ENCODE data around the gene KCNG3.

KCNG3 gene

DNA sequence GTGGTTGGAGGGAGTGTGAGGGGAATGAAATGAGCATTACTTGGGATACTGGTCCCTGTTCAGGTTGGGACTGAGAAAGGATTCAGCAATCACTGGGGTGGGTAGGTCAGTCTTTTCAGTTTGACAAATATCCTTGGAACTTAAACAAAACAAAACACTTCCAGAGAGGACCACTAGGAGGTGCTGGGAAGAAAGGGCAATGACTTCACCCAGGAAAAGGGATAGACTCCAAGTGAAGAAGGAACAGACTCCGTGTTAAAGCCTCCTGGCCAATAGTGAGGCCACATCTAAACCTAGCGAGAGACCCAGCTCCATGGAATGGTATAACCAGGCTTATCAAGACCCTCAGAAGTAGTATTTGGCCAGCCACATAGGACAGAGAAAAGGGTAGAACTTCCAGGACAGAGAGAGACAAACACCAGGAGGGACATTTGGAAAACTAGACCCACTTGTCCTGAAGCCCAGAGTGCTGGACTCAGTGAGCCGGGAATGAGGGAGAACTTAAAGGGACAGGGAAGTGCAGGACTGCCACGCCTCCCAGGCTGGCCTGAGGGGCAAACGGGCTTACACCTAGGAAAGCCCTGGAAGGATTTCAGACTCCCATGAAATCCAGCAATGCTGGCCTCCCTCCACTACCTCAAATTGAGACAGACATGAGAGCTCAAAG lies 19.6 kb upstream of the KCNG3 start:
- no peak for DNase-seq (ENCODE audit: low read depth, low spot score)
- Histone ChIP-seq H3K9me3 (ENCODE audit: low read depth, low read length) (no peaks in the 10 kb centered on the region), H3K4me3 (no peak overlapping the region), H3K36me3 (ENCODE audit: insufficient read depth, low read length) (no peaks in the 10 kb centered on the region), H3K27ac (no peak overlapping the region), H3K9ac (ENCODE audit: insufficient read length) (no peak overlapping the region)
- no peak for TF ChIP-seq EZH2 (IDR thresholded peaks at IDR 0.05)
- no peak for TF ChIP-seq FOXP2 (optimal IDR thresholded peaks at IDR 0.05; ENCODE audit: control extremely low read depth, extremely low read length, insufficient read depth)
- no peak for TF ChIP-seq POLR2AphosphoS5 (IDR thresholded peaks at IDR 0.05; ENCODE audit: borderline replicate concordance, low read depth, low read length)

DNA sequence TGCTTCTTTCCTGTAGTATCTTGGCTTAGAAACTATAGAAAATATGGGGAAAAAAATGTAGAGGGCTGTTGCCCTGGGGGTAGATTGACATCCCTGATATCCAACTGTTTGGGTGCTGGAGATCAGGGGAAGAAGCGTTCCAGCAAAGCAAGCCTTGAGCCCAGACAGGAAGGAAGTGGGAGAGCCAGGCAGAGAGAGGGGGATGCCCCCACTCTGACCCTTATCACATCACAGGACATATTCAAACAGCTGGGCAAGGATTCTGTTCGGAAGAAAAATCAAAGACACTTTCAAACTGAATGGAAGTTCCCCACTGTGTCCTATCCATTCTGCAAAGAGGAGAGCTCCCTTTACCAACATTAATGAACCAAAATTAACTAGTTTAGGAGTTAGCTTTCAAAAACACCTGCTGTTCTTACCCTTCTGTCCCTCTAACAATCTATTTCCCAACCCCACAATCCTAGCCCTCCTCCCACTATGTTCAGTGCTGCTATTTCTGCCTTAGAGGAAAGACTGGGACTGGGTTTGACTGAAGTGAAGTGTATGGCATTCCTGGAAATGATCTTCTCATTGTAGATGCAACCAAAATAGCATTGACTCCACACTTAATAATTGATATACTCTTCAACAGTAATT lies 16.9 kb upstream of the KCNG3 start:
- Histone ChIP-seq H3K36me3 (ENCODE audit: insufficient read depth, low read length) (no peaks in the 10 kb centered on the region), H3K4me3 (peak overlapping the region; percentile 5), H3K27ac (no peak overlapping the region), H3K9me3 (ENCODE audit: low read depth, low read length) (no peaks in the 10 kb centered on the region), H3K9ac (ENCODE audit: insufficient read length) (no peak overlapping the region)
- TF ChIP-seq FOXP2 (optimal IDR thresholded peaks at IDR 0.05; ENCODE audit: control extremely low read depth, extremely low read length, insufficient read depth), result no peak
- TF ChIP-seq POLR2AphosphoS5 (IDR thresholded peaks at IDR 0.05; ENCODE audit: borderline replicate concordance, low read depth, low read length), result no peak
- no peak for TF ChIP-seq EZH2 (IDR thresholded peaks at IDR 0.05)
- DNase-seq (ENCODE audit: low read depth, low spot score), result no peak

DNA sequence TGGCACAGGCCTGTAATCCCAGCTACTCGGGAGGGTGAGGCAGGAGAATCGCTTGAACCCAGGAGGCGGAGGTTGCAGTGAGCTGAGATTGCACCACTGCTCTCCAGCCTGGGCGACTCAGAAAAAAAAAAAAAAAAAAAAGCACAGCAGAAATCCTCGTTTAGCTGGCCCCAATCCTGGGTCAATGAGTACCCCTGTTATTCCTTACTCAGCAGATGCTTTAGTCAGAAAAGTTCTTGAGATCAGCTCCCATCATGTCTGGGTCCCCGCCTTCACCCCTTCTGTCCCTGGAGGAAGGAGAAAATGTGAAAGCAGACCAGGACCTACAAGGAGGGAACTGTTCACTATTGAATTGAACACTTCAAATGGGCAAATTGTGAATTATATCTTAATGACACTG lies 16.4 kb upstream of the KCNG3 start:
- Histone ChIP-seq H3K9me3 (ENCODE audit: low read depth, low read length) (no peaks in the 10 kb centered on the region), H3K9ac (ENCODE audit: insufficient read length) (no peak overlapping the region), H3K27ac (no peak overlapping the region), H3K36me3 (ENCODE audit: insufficient read depth, low read length) (no peaks in the 10 kb centered on the region), H3K4me3 (peak overlapping the region; percentile 5)
- DNase-seq (ENCODE audit: low read depth, low spot score), result no peak
- no peak for TF ChIP-seq FOXP2 (optimal IDR thresholded peaks at IDR 0.05; ENCODE audit: control extremely low read depth, extremely low read length, insufficient read depth)
- TF ChIP-seq POLR2AphosphoS5 (IDR thresholded peaks at IDR 0.05; ENCODE audit: borderline replicate concordance, low read depth, low read length), result no peak
- TF ChIP-seq EZH2 (IDR thresholded peaks at IDR 0.05), result no peak

DNA sequence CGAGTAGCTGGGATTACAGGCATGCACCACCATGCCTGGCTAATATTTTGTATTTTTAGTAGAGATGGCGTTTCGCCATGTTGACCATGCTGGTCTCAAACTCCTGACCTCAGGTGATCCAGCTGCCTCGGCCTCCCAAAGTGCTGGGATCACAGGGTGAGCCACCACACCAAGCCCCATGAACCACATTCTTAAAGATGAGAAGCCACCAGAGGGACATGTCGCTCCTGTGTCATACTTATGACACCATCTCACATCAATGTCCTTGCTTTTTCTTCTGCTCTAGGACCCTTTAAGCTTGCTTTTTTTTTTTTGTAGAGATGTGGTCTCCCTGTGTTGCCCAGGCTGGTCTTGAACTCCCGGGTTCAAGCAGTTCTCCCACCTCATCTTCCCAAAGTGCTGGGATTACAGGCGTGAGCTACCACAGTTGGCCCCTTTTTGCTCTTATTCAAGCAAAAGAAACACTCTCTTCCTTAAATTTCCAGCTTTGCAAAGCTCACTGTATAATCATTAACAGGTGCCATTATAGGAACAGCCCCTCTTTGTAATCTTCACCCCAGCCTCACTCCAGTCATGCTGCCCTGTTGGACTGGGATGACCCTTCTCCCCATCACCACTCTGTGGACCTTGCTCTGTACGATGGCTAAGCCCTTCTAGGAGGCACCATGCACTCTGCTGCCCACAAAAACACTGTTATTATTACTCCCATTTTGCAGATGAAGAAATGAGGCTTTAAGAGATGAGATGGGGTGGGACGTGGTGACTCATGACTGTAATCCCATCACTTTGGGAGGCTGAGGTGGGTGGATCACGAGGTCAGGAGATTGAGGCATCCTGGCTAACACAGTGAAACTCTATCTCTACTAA lies 10.8 kb upstream of the KCNG3 start:
- Histone ChIP-seq H3K9ac (ENCODE audit: insufficient read length) (no peak overlapping the region), H3K4me3 (no peak overlapping the region), H3K36me3 (ENCODE audit: insufficient read depth, low read length) (no peaks in the 10 kb centered on the region), H3K9me3 (ENCODE audit: low read depth, low read length) (no peaks in the 10 kb centered on the region), H3K27ac (no peak overlapping the region)
- TF ChIP-seq EZH2 (IDR thresholded peaks at IDR 0.05) (no peak), FOXP2 (optimal IDR thresholded peaks at IDR 0.05; ENCODE audit: control extremely low read depth, extremely low read length, insufficient read depth) (no peak), POLR2AphosphoS5 (IDR thresholded peaks at IDR 0.05; ENCODE audit: borderline replicate concordance, low read depth, low read length) (no peak)
- DNase-seq (ENCODE audit: low read depth, low spot score), result no peak

DNA sequence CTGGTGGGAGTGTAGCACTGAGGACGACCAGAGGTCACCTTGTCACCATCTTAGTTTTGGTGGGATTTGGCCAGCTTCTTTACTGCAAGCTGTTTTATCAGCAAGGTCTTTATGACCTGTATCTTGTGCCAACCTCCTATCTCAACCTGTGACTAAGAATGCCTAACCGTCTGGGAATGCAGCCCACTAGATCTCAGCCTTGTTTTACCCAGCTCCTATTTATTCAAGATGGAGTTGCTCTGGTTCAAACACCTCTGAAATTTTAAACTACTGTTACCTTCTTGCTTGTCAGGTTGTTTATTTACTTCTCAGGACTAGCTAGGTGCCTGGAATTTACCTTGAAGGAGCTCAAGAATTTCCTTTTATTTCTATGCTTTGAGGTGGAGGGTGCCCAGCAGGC lies 9.5 kb upstream of the KCNG3 start:
- no peak for TF ChIP-seq FOXP2 (optimal IDR thresholded peaks at IDR 0.05; ENCODE audit: control extremely low read depth, extremely low read length, insufficient read depth)
- TF ChIP-seq POLR2AphosphoS5 (IDR thresholded peaks at IDR 0.05; ENCODE audit: borderline replicate concordance, low read depth, low read length), result no peak
- no peak for TF ChIP-seq EZH2 (IDR thresholded peaks at IDR 0.05)
- Histone ChIP-seq H3K9me3 (ENCODE audit: low read depth, low read length) (no peaks in the 10 kb centered on the region), H3K4me3 (no peak overlapping the region), H3K27ac (no peak overlapping the region), H3K9ac (ENCODE audit: insufficient read length) (no peak overlapping the region), H3K36me3 (ENCODE audit: insufficient read depth, low read length) (no peaks in the 10 kb centered on the region)
- DNase-seq (ENCODE audit: low read depth, low spot score), result no peak

DNA sequence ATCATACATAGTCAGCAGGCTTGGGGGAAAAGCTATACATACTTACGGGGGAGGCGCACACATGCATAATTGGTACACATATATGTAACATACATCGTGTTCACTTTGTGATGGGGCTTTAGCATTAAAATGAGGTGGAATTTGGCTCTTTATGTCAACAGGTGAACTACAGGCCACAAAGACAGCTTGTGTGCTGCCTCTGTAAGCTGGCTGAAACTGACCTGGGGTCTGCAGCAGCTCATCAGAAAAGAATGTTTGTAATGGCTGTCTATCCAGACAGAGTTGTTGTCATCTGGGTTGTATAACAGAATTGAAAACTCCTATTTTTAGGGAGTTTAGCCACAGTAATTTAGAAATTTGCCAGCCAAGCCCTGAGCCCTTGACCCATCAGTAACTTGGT lies 4.7 kb upstream of the KCNG3 start:
- DNase-seq (ENCODE audit: low read depth, low spot score), result no peak
- H3K9me3 ChIP-seq (ENCODE audit: low read depth, low read length), result no peaks in the 10 kb centered on the region
- H3K27ac ChIP-seq, result no peak overlapping the region
- no peak overlapping the region for H3K4me3 ChIP-seq
- no peaks in the 10 kb centered on the region for H3K36me3 ChIP-seq (ENCODE audit: insufficient read depth, low read length)
- H3K9ac ChIP-seq (ENCODE audit: insufficient read length), result no peak overlapping the region
- no peak for TF ChIP-seq FOXP2 (optimal IDR thresholded peaks at IDR 0.05; ENCODE audit: control extremely low read depth, extremely low read length, insufficient read depth)

DNA sequence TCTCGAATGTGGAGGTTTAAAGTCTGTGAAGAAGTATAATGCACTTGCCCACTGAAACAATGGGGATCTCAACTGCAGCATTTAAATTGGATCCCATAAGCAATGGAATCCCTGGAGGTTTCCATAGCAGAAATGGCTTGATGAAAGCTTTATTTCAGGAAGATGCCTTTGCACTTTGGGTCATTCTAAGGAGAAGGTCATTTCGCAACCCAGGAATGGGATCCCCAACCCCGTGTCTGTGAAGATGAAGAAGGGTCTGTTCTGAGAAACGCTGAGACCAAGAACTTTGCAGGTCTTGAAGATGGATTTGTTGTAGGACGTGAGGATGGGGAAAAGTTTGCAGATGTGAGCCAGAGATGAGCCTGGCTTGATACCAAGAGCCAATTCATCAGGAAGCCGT lies 1.8 kb upstream of the KCNG3 start:
- no peak overlapping the region for H3K27ac ChIP-seq
- H3K4me3 ChIP-seq, result peak overlapping the region; percentile 95
- H3K36me3 ChIP-seq (ENCODE audit: insufficient read depth, low read length), result no peaks in the 10 kb centered on the region
- TF ChIP-seq POLR2AphosphoS5 (IDR thresholded peaks at IDR 0.05; ENCODE audit: borderline replicate concordance, low read depth, low read length), result no peak
- no peak for TF ChIP-seq EZH2 (IDR thresholded peaks at IDR 0.05)
- TF ChIP-seq FOXP2 (optimal IDR thresholded peaks at IDR 0.05; ENCODE audit: control extremely low read depth, extremely low read length, insufficient read depth), result no peak
- DNase-seq (ENCODE audit: low read depth, low spot score), result no peak
- peak overlapping the region; percentile 77 for H3K9ac ChIP-seq (ENCODE audit: insufficient read length)
- H3K9me3 ChIP-seq (ENCODE audit: low read depth, low read length), result no peaks in the 10 kb centered on the region

DNA sequence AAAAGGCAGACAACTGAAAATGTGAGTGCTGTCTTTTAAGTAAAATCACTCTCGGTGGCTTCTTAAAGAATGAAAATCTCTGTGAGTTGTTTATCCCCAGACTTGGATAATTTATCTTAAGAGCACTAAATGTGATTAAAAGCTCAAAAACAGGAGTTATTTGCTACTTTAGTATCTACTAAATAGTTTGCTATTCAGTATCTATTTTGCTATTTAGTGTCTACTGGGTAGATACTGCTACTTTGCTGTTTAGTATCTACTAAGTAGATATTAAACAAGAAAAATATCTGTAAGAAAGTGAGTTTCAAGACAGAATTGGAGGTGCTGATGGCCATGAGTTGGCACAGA lies 1.4 kb upstream of the KCNG3 start:
- DNase-seq (ENCODE audit: low read depth, low spot score), result no peak
- Histone ChIP-seq H3K9ac (ENCODE audit: insufficient read length) (peak overlapping the region; percentile 77), H3K27ac (no peak overlapping the region), H3K36me3 (ENCODE audit: insufficient read depth, low read length) (no peaks in the 10 kb centered on the region), H3K4me3 (peak overlapping the region; percentile 95), H3K9me3 (ENCODE audit: low read depth, low read length) (no peaks in the 10 kb centered on the region)
- no peak for TF ChIP-seq FOXP2 (optimal IDR thresholded peaks at IDR 0.05; ENCODE audit: control extremely low read depth, extremely low read length, insufficient read depth)
- no peak for TF ChIP-seq POLR2AphosphoS5 (IDR thresholded peaks at IDR 0.05; ENCODE audit: borderline replicate concordance, low read depth, low read length)
- no peak for TF ChIP-seq EZH2 (IDR thresholded peaks at IDR 0.05)

Data from SK-N-MC (cell line).